ENCODE data around the gene CRLF3.

Gene CRLF3

GRCh38 chr17:30848021-30848420, 23.5 kb upstream of the CRLF3 start:
- DNase-seq (ENCODE audit: extremely low read depth, insufficient read length) = no peak
- H3K4me3 ChIP-seq (replicated peaks; ENCODE audit: low read depth, low read length) = no peak overlapping the region
- H3K36me3 ChIP-seq (ENCODE audit: control insufficient read depth, insufficient read depth, low read length) = peaks cover 3% of the 10 kb centered on the region
- H3K27me3 ChIP-seq (replicated peaks; ENCODE audit: control insufficient read depth, insufficient read depth, low read length) = no peaks in the 10 kb centered on the region
- TF ChIP-seq CTCF (IDR thresholded peaks at IDR 0.05; ENCODE audit: insufficient read depth, low read length, poor library complexity, severe bottlenecking) = no peak

DNA sequence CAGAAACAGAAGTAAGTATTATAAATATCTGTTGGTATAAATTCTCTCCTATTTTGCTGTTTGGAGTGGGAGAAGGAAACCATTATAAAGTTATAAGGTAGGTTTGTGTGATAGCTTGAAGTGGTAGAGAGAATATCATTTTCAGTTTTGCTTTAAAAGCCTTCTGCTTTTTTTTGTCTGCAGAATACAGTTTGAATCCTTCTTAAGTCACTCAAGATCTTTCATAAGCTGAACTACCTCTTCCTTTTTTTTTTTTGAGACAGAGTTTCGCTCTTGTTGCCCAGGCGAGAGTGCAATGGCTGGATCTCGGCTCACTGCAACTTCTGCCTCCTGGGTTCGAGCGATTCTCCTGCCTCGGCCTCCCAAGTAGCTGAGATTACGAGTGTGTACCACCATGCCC, 16.3 kb upstream of the CRLF3 start:
- H3K27me3 ChIP-seq (replicated peaks; ENCODE audit: control insufficient read depth, insufficient read depth, low read length) = no peaks in the 10 kb centered on the region
- no peak overlapping the region for H3K4me3 ChIP-seq (replicated peaks; ENCODE audit: low read depth, low read length)
- no peak for TF ChIP-seq CTCF (IDR thresholded peaks at IDR 0.05; ENCODE audit: insufficient read depth, low read length, poor library complexity, severe bottlenecking)
- peaks cover 6% of the 10 kb centered on the region for H3K36me3 ChIP-seq (ENCODE audit: control insufficient read depth, insufficient read depth, low read length)
- no peak for DNase-seq (ENCODE audit: extremely low read depth, insufficient read length)

GRCh38 chr17:30838202-30838807, 13.8 kb upstream of the CRLF3 start:
- TF ChIP-seq CTCF (IDR thresholded peaks at IDR 0.05; ENCODE audit: insufficient read depth, low read length, poor library complexity, severe bottlenecking) = no peak
- Histone ChIP-seq H3K27me3 (replicated peaks; ENCODE audit: control insufficient read depth, insufficient read depth, low read length) (no peaks in the 10 kb centered on the region), H3K36me3 (ENCODE audit: control insufficient read depth, insufficient read depth, low read length) (peaks cover 4% of the 10 kb centered on the region), H3K4me3 (replicated peaks; ENCODE audit: low read depth, low read length) (no peak overlapping the region)
- DNase-seq (ENCODE audit: extremely low read depth, insufficient read length) = no peak

- DNase-seq (ENCODE audit: extremely low read depth, insufficient read length) = no peak
- peak overlapping the region; percentile 96 for H3K4me3 ChIP-seq (replicated peaks; ENCODE audit: low read depth, low read length)
- no peaks in the 10 kb centered on the region; the same call in 1 of the 2 replicates for H3K36me3 ChIP-seq (ENCODE audit: control insufficient read depth, insufficient read depth, low read length)
- no peaks in the 10 kb centered on the region for H3K27me3 ChIP-seq (replicated peaks; ENCODE audit: control insufficient read depth, insufficient read depth, low read length)
- TF ChIP-seq CTCF (IDR thresholded peaks at IDR 0.05; ENCODE audit: insufficient read depth, low read length, poor library complexity, severe bottlenecking) = no peak
These were observed 8.1 kb upstream of the CRLF3 start for GRCh38 chr17:30832438-30833124.

GRCh38 chr17:30831663-30832437, 7.4 kb upstream of the CRLF3 start, which contains the start of gene ATAD5:
TSS of gene ATAD5 (plus strand) at chr17:30831966. CDS start at chr17:30832348, 382 bp downstream.
- Histone ChIP-seq H3K4me3 (replicated peaks; ENCODE audit: low read depth, low read length) (peak within 1 kb of the TSS; percentile 96), H3K36me3 (ENCODE audit: control insufficient read depth, insufficient read depth, low read length) (no peaks in the 10 kb centered on the region), H3K27me3 (replicated peaks; ENCODE audit: control insufficient read depth, insufficient read depth, low read length) (no peaks in the 10 kb centered on the region)
- TF ChIP-seq CTCF (IDR thresholded peaks at IDR 0.05; ENCODE audit: insufficient read depth, low read length, poor library complexity, severe bottlenecking) = no peak
- peak; percentile 90 for DNase-seq (ENCODE audit: extremely low read depth, insufficient read length)
